NOMO-1 (cell line): ENCODE results near the gene LAMB3.
A peak's percentile ranks its signal among the peaks of the same experiment; 100 is the strongest.

ENCODE experiments used
- DNase-seq, 2 experiments: peaks; one replicate each; lab custom pipeline; 2025; ENCODE audit not compliant: unreplicated experiment in 2 of 2; lab: John Stamatoyannopoulos, UW

The LAMB3 gene

GRCh38 chr1:209662879-209663327 lies 10.7 kb upstream of the LAMB3 start:
- DNase-seq, result no peak

DNA sequence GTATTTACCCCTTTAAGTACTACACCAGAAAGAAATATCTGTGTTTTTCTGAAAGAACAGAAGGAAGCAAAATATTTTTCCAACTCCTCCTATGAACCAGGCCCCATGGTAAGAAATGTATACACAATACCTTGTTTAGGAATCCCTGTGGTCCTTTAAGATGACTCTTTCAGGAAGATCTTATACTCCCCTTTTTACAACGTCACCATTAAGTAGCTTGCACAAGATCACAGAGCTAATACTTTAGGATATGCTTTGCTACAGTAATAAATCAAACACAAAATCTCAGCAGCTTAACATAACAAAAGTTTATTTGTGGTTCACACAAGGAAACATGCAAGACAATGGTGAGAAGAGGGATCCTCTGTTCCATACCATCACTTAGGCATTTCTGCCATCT lies 8.8 kb upstream of the LAMB3 start:
- no peak for DNase-seq

GRCh38 chr1:209659909-209660308 lies 7.7 kb upstream of the LAMB3 start:
- DNase-seq, result peak; percentile 75 to 77

DNA sequence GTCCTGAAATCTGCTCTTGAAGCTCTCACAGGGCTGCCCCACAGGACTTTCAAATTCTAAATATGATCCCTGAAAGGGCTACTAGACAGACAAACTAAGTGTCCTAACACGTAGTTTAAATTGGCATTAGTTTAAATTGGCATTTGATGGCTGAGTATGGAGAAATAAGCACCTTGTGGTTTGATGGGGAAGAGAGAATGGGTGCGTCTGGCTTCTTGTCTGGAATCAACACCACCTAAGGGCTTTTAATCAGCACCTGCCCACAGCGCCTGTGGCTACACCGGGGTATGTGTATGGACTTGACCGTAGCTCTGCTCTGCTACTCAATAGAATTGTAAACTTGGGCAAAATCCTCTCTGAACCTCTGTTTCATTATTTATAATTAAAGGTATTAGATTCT lies 5.7 kb upstream of the LAMB3 start:
- no peak for DNase-seq

GRCh38 chr1:209657140-209657879 lies 5.1 kb upstream of the LAMB3 start:
- DNase-seq, result peak; percentile 60 to 81

GRCh38 chr1:209655411-209656231 lies 3.4 kb upstream of the LAMB3 start:
- no peak for DNase-seq

DNA sequence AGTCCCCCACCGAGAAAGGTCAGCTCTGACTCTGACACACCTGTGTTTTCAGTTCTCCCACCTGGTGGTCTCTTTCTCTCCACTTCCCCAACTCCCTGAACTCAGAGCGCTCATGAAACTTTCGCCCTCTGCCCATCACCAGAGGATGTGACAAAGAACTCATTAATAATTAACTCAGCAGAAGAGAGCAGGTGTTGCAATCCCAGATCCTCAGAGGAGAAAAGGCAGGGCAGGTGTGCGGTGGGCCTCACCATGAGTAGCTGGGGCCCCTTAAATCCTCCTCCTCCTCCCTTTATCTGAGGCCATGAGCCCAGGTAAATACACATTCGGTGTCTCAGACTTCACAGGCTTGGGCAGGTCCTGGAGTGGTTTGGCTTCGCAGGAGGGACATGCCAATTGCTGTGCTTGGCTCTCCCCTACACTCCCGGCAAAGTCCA lies 1.7 kb upstream of the LAMB3 start:
- DNase-seq, result no peak

DNA sequence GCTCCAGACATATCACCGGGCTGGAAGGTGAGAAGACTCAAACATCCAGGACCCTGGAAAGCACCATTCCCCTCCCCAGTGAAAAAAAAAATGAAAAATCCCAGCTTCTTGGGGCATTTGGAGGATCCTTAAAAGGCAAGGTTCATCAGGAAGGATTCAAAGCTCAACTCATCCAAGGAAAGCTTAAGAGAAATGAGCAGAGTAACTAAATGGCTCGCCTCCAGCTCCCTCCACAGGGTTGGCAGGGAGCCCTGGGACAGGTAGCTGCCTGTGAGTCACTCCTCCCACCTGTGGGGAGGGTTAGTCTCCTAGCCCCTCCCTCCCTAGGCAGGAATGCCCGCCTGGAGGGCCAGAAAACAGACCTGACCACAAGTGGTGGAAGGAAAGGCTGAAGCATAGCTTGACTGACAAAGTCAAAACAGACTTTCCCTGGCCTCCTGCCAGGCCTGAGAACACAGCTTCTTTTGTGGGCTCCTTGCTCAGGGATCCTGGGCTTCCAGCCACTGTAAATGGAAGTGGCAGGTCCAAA lies 712 bp upstream of the LAMB3 start:
- DNase-seq, result no peak

GRCh38 chr1:209651138-209651587 lies 1.1 kb downstream of the LAMB3 start:
- DNase-seq, result peak; percentile 88 to 91

- peak in 1 of 2 experiments; percentile 28 for DNase-seq
These were observed 1.8 kb downstream of the LAMB3 start for GRCh38 chr1:209650454-209650853.

- DNase-seq, result peak; percentile 33 to 73
These were observed 3.1 kb downstream of the LAMB3 start for GRCh38 chr1:209648931-209649776.

DNA sequence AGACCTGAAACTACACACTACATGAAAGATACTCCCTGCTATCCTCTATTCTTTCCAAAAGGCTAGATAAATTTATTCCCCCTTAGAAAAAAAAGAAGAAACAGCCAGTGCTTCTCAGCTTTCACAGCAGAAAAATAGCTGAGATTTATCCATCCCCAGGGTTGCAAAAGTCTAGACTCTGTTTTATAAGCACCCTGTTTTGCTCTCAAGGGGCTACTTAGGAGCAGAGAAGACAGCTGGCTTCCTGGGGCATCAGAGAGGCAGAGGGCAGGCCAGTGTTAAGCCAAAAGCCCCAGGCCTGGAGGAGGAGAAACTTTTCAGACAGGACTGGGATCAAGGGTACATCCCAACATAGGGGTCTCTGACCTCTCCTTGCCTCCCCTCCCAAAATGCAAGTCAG lies 3.9 kb downstream of the LAMB3 start:
- DNase-seq, result no peak

DNA sequence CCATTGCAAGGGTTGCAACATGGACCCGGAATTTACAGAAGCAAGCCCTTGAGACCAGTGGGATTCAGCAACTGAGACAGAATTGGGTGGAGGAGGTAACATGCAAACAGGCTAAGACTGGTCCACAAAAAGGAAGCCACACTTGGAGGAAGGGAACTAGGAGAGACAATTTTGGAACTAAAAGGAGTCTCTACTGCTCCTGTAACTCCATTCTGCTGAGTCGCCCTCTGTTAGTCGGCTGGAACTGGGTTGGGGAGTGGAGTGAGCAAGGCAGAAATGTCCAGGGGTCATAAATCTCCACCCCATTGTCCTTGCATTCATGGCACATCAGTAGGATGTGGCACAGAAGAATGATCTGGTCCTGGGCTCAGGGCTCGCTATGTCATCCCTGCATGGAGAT lies 5.1 kb downstream of the LAMB3 start:
- DNase-seq, result no peak

DNA sequence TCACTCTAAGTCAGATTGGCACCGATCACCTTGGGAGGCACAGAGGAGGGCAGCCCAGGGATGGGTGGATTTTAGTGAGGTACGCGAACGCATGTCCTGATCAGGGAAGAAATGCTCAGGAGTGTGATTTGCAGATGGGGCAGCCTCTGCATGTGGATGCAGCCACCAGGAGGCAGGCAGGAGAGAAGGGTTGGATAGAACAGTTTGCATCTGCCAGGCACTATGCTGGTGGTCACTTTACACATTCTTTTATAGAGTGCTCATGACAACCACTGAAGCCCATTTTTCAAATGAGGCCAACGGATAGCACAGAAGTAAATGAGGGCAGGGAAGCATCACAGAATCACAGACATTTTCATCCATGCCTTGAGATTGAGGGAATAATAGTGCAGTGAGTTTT lies 5.7 kb downstream of the LAMB3 start:
- DNase-seq, result no peak

DNA sequence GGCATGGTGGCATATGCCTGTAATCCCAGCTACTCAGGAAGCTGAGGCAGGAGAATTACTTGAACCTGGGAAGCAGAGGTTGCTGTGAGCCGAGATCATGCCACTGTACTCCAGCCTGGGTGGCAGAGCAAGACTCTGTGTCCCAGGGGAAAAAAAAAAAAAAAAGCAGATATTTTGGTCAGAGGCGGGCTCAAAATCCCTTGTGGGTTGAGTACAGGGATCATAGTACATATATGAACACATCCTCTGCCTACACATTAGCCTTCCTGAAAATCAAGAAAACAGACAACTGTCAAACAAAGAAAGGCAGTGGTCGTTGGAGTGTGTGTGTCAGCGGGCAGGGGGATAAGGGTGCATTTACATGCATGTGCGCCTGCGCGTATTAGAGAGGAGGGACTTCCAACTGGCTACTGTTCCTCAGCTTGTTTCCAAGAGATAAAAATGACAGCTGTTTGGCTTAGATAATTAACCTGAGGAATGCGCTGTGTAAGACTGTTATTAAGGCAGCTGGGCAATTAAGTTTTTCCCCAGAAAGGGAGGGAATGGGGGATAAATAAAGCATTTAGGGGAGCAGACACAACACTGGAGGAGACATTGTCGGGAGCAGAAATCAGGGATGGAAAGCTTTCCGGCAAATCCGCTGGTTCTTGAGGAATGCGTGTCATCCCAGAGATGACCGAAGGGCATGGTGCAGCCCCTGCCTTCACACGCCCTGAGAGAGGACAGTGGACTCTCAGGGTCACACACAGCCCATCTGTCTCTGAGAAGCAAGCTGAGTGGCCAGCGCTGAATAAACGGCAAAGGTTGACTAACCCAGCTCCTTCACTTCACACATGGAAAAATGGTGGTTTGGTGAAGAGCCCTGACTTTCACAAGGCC lies 6.4 kb downstream of the LAMB3 start:
- DNase-seq, result no peak

GRCh38 chr1:209643285-209644020 lies 8.8 kb downstream of the LAMB3 start:
- no peak for DNase-seq

GRCh38 chr1:209642816-209643215 lies 9.4 kb downstream of the LAMB3 start:
- DNase-seq, result no peak

GRCh38 chr1:209641832-209642172 lies 10.4 kb downstream of the LAMB3 start:
- DNase-seq, result no peak

DNA sequence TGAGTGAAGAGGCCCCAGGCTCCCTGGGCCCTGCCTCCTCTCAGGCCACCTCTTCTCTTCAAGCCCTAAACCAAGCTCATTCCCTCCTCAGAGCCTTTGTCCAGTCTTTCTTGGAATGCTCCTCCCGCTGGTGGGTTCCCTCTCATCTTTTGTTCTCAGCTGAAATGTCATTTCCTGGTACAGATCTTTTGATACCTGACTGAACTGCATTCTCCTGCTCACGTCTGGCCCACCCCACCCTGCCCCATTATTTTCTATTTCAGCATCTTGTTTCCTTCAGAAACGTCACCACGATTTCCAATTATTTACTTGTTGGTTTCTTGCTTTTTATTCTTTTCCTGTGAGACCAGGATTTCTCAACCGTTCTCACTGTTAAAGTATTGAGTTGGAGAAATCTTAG lies 16.4 kb downstream of the LAMB3 start:
- no peak for DNase-seq
